K562 (cell line): ENCODE data around the gene SLC15A5. TPM values are rescaled to one million over a fixed set of nuclear protein-coding genes. Genes with fewer than 3 reads are reported as not detected.

Source experiments
- ATAC-seq: fragments of 200-7000 bp; cut with Tn5 transposase; 3 replicates; pipeline ENCODE4 v1.9.1; 2020; ENCODE audit warnings: moderate library complexity
- BruUV-seq: library from RNA; stranded (reverse); fragments of 400-500 nt; replicated peaks from 2 replicates; lab custom pipeline; 2021; lab: Mats Ljungman, UMichigan
- CTCF ChIA-PET: fragments of 300-600 bp; formaldehyde crosslinking; extraction: SDS; loops from one replicate; lab custom pipeline; 2021; ENCODE audit warnings: low intra/inter-chr PET ratio; lab: Yijun Ruan, JAX
- POLR2A ChIA-PET: fragments of 300-600, 350-650 bp; sonication (Branson Sonifier 250); formaldehyde crosslinking; extraction: SDS; loops from one replicate; lab custom pipeline; 2021; ENCODE audit warnings: antibody characterized with exemption, inconsistent platforms; lab: Yijun Ruan, JAX
- DNase-seq, 4 experiments: peaks; one replicate each; pipeline versions ENCODE4 v3.0.0 to v3.0.0-alpha.2; 2011 to 2018; ENCODE audit warnings: low spot score in 3 of 4, mixed read lengths in 3 of 4; ENCODE audit errors: extremely low read depth in 1 of 4
- FAIRE-seq: peaks from 2 replicates; lab custom pipeline; 2011; peaks lifted over from hg19 to GRCh38; lab: Jason Lieb, UNC
- H2AFZ ChIP-seq: 2 replicates; pipeline ENCODE4 v1.6.0; 2011; ENCODE audit warnings: low read depth, low read length, control low read depth, inconsistent platforms
- H3K27ac ChIP-seq: fragments of 200-600 bp; 3 replicates; pipeline ENCODE4 v1.8.0; 2011; ENCODE audit warnings: low read depth, mild to moderate bottlenecking, control low read depth, inconsistent platforms, low read length, moderate library complexity, mixed read lengths; ENCODE audit errors: extremely low read depth
- H3K27me3 ChIP-seq, 2 experiments: fragments of 300-600 bp in 1 of 2; 2 replicates in 1 of 2; 3 replicates in 1 of 2; pipeline versions ENCODE4 v1.6.0 to v1.8.0; 2011; ENCODE audit warnings: inconsistent platforms in 2 of 2, low read length in 2 of 2, mild to moderate bottlenecking in 1 of 2, mixed read lengths in 1 of 2, moderate library complexity in 1 of 2; ENCODE audit not compliant: control insufficient read depth in 2 of 2, insufficient read depth in 2 of 2
- H3K36me3 ChIP-seq: fragments of 300-600 bp; 3 replicates; pipeline ENCODE4 v1.8.0; 2011; ENCODE audit warnings: mild to moderate bottlenecking, low read length, inconsistent platforms; ENCODE audit not compliant: control insufficient read depth, insufficient read depth
- H3K4me1 ChIP-seq, 2 experiments: fragments of 200-600 bp in 1 of 2; replicated peaks in 1 of 2; 2 replicates in 1 of 2; 3 replicates in 1 of 2; pipeline versions ENCODE4 v1.5.1 to v1.8.0; 2011; ENCODE audit warnings: inconsistent platforms in 2 of 2, low read length in 2 of 2, mild to moderate bottlenecking in 1 of 2, mixed read lengths in 1 of 2, moderate library complexity in 1 of 2; ENCODE audit not compliant: control insufficient read depth in 2 of 2, insufficient read depth in 2 of 2
- H3K4me2 ChIP-seq: 2 replicates; pipeline ENCODE4 v1.6.1; 2011; ENCODE audit warnings: low read length, control low read depth, inconsistent platforms, mixed read lengths; ENCODE audit not compliant: insufficient read depth
- H3K4me3 ChIP-seq: fragments of 200-600 bp; sonication (generic), shearing (Covaris generic); 2 replicates; pipeline ENCODE4 v1.5.1; 2016; ENCODE audit warnings: control low read depth, inconsistent platforms
- H3K79me2 ChIP-seq: fragments of 200-600 bp; 3 replicates; pipeline ENCODE4 v1.8.0; 2011; ENCODE audit warnings: low read length, inconsistent platforms; ENCODE audit not compliant: control insufficient read depth, insufficient read depth
- H3K9ac ChIP-seq, 2 experiments: 2 replicates each; pipeline versions ENCODE4 v1.6.0 to v1.6.1; 2011; ENCODE audit warnings: low read depth in 2 of 2, low read length in 2 of 2, control low read depth in 1 of 2, inconsistent platforms in 1 of 2, mild to moderate bottlenecking in 1 of 2, mixed read lengths in 1 of 2; ENCODE audit not compliant: insufficient read depth in 1 of 2
- H3K9me1 ChIP-seq: one replicate; pipeline ENCODE4 v1.6.0; 2011; ENCODE audit warnings: inconsistent platforms, mild to moderate bottlenecking, low read length, moderate library complexity; ENCODE audit not compliant: control insufficient read depth, insufficient read depth
- H3K9me3 ChIP-seq: replicated peaks from 2 replicates; pipeline ENCODE4 v1.5.1; 2011; ENCODE audit warnings: low read depth, low read length, inconsistent platforms; ENCODE audit not compliant: control insufficient read depth, insufficient read depth
- H4K20me1 ChIP-seq: replicated peaks from 2 replicates; pipeline ENCODE4 v1.6.1; 2011; ENCODE audit warnings: low read length, inconsistent platforms, mixed read lengths; ENCODE audit not compliant: control insufficient read depth, insufficient read depth
- ARHGAP35 ChIP-seq: fragments of 450-650 bp; IDR thresholded peaks from 2 replicates; pipeline ENCODE4 v1.6.1; 2018; ENCODE audit not compliant: partially characterized antibody
- ATF1 ChIP-seq, 2 experiments: fragments of 450-650 bp in 1 of 2; IDR thresholded peaks; 2 replicates each; pipeline ENCODE4 v1.6.1; 2016; ENCODE audit warnings: missing compliant biosample characterization in 1 of 2, missing genetic modification characterization in 1 of 2
- E2F3 ChIP-seq: fragments of 250-450 bp; sonication (Bioruptor Pico); IDR thresholded peaks from 2 replicates; pipeline ENCODE4 v1.4.0; 2020; ENCODE audit warnings: mild to moderate bottlenecking
- FOXK2 ChIP-seq, 2 experiments: fragments of 450-650 bp; IDR thresholded peaks in 1 of 2; conservative IDR thresholded peaks in 1 of 2; 2 replicates each; pipeline ENCODE4 v1.6.1; 2016; ENCODE audit warnings: low read depth in 2 of 2, mild to moderate bottlenecking in 1 of 2
- GABPA ChIP-seq: fragments of 200-800 bp; sonication (Bioruptor generic); conservative IDR thresholded peaks from 2 replicates; pipeline ENCODE4 v1.6.1; 2016; ENCODE audit warnings: low read depth, missing genetic modification characterization, missing compliant biosample characterization
- MCM5 ChIP-seq: fragments of 450-650 bp; IDR thresholded peaks from 2 replicates; pipeline ENCODE4 v1.6.1; 2016; ENCODE audit warnings: low read depth
- MIER1 ChIP-seq: fragments of 450-650 bp; IDR thresholded peaks from 2 replicates; pipeline ENCODE4 v1.6.1; 2016; ENCODE audit warnings: antibody characterized with exemption, mild to moderate bottlenecking, low read depth
- NCOA1 ChIP-seq: fragments of 450-650 bp; IDR thresholded peaks from 2 replicates; pipeline ENCODE4 v1.6.1; 2016; ENCODE audit warnings: low read depth
- PURB ChIP-seq: sonication (generic); formaldehyde crosslinking; IDR thresholded peaks from 2 replicates; pipeline ENCODE4 v1.9.0; 2021; ENCODE audit warnings: low read depth, mild to moderate bottlenecking, missing genetic modification reagents
- SAFB ChIP-seq: fragments of 200-400 bp; formaldehyde crosslinking; IDR thresholded peaks from 2 replicates; pipeline ENCODE4 v1.6.1; 2017; ENCODE audit warnings: low read depth, low read length, borderline replicate concordance
- SMARCA4 ChIP-seq: fragments of 450-650 bp; IDR thresholded peaks from 2 replicates; pipeline ENCODE4 v1.6.1; 2016
- SRSF7 ChIP-seq: fragments of 200-400 bp; formaldehyde crosslinking; optimal IDR thresholded peaks from 2 replicates; pipeline ENCODE3; 2017; ENCODE audit warnings: mild to moderate bottlenecking, low read depth, low read length
- TARDBP ChIP-seq: fragments of 450-650 bp; IDR thresholded peaks from 2 replicates; pipeline ENCODE4 v1.6.1; 2016
- ZNF197 ChIP-seq: fragments of 200-800 bp; sonication (Bioruptor generic); IDR thresholded peaks from 2 replicates; pipeline ENCODE4 v1.6.1; 2016; ENCODE audit warnings: low read depth, missing genetic modification characterization, missing compliant biosample characterization
- ZSCAN29 ChIP-seq: fragments of 450-650 bp; IDR thresholded peaks from 2 replicates; pipeline ENCODE4 v1.6.1; 2017
- WGBS: fragments of 100-300 bp; shearing (Covaris generic); methylation state at CpG from one replicate; pipeline ENCODE4 v1.1.6; 2016; ENCODE audit warnings: low coverage, mixed read lengths; ENCODE audit not compliant: insufficient coverage; ENCODE audit errors: missing lambda C conversion rate; 5-methylcytosine and 5-hydroxymethylcytosine counted together
- in situ Hi-C: fragments of 300-500 bp; cut with MboI; formaldehyde crosslinking; loops from 4 replicates; pipeline ENCODE4 v1.15.0; 2018; ENCODE audit warnings: inconsistent platforms, mixed read lengths
- intact Hi-C: fragments of 100-400 bp; cut with micrococcal nuclease; formaldehyde crosslinking; loops from 2 replicates; pipeline ENCODE4 v1.14.2; 2022
- polyA plus RNA-seq, 8 experiments: library from polyadenylated mRNA; depleted of rRNA in 4 of 8; stranded (reverse) in 5 of 8; unstranded in 3 of 8; fragments of >200 nt; fragmentation: Nextera tagmentation in 2 of 8; fragmentation: Illumina TruSeq in 1 of 8; extraction: Ambion mirVana in 2 of 8; extraction: Trizol in 1 of 8; gene quantifications; 2 replicates each; pipeline versions ENCODE4 v1.2.1 to v1.2.3, GENCODE V29; 2011 to 2014; ENCODE audit warnings: inconsistent platforms in 1 of 8, missing spikeins in 1 of 8
- total RNA-seq, 7 experiments: library from RNA; depleted of rRNA in 6 of 7; stranded (reverse); fragments of >200 nt in 6 of 7; fragmentation: Illumina TruSeq in 2 of 7; extraction: Trizol in 2 of 7; gene quantifications; 2 replicates each; pipeline versions ENCODE4 v1.2.1 to v1.2.3, GENCODE V29; 2011 to 2021; ENCODE audit warnings: low replicate concordance in 1 of 7
- TF ChIP-seq, protein P1 (sequence below), 2 experiments: fragments of 450-650 bp in 1 of 2; sonication (generic) in 1 of 2; formaldehyde crosslinking in 1 of 2; IDR thresholded peaks in 1 of 2; conservative IDR thresholded peaks in 1 of 2; 2 replicates each; pipeline versions ENCODE4 v1.6.1 to v1.8.1; 2016 to 2023; ENCODE audit warnings: mild to moderate bottlenecking in 2 of 2, moderate library complexity in 2 of 2, inconsistent platforms in 1 of 2, missing genetic modification reagents in 1 of 2
- TF ChIP-seq, protein P2 (sequence below): fragments of 450-650 bp; IDR thresholded peaks from one replicate; pipeline ENCODE4 v1.6.1; 2018; ENCODE audit warnings: mild to moderate bottlenecking, moderate library complexity; ENCODE audit not compliant: partially characterized antibody

Gene SLC15A5
- total and polyA plus RNA-seq, 9 of the 15 experiments (the other 6 are each of a cell fraction or from before 2014, with no cell fraction given) = not detected

DNA sequence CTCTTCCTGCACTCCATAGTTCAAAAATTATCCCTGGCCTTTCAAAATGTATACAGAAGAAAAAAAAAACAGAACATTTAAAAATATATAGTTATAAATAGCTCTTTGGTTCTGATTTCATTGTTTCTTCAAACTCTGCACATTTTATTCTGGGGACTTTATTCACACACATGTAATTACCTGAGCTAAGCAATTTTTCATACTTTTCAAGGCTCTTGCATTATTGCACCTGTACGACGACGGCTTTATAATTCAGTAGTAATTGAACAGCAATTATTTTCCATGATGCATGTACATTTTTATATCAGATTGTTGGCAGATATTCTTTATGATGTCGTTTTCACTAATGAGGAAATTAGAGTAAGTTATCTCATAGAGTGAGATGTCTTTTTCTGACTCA lies 13.5 kb upstream of the SLC15A5 start:
- 0% methylated on average over 4 of the region's 4 CpGs for WGBS
- no peak overlapping the region for H3K9ac ChIP-seq
- H3K79me2 ChIP-seq = no peaks in the 10 kb centered on the region
- no peaks in the 10 kb centered on the region for H3K4me1 ChIP-seq
- H3K9me3 ChIP-seq = no peaks in the 10 kb centered on the region
- H3K4me3 ChIP-seq = no peak overlapping the region
- ATAC-seq (no peak), FAIRE-seq (no peak), DNase-seq (no peak)
- H3K4me2 ChIP-seq = no peak overlapping the region
- in situ Hi-C loops (no loop called here), intact Hi-C loops (no loop called here)
- no TSS peak for BruUV-seq
- H3K27me3 ChIP-seq = no peaks in the 10 kb centered on the region
- TF ChIP-seq, protein P1, sequence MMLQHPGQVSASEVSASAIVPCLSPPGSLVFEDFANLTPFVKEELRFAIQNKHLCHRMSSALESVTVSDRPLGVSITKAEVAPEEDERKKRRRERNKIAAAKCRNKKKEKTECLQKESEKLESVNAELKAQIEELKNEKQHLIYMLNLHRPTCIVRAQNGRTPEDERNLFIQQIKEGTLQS (IDR thresholded peaks at IDR 0.05) = no peak
- TF ChIP-seq, protein P1 (CRISPR knock-in tag; conservative IDR thresholded peaks at IDR 0.05) = no peak
- TF ChIP-seq MIER1 (no peak), TARDBP (no peak), ATF1 (CRISPR knock-in tag; IDR thresholded peaks at IDR 0.05) (no peak), ATF1 (tag; IDR thresholded peaks at IDR 0.05) (no peak), PURB (CRISPR knock-in tag) (no peak), GABPA (tag) (no peak), SRSF7 (no peak), ZNF197 (CRISPR knock-in tag) (no peak), SAFB (no peak), FOXK2 (conservative IDR thresholded peaks at IDR 0.05 in 1 of 2, IDR thresholded peaks at IDR 0.05 in 1 of 2; ENCODE audit: low read depth in 2 of 2) (no peak), MCM5 (no peak), NCOA1 (no peak), ARHGAP35 (no peak), ZSCAN29 (no peak), E2F3 (CRISPR knock-in tag) (no peak), SMARCA4 (no peak)
- TF ChIP-seq, protein P2, sequence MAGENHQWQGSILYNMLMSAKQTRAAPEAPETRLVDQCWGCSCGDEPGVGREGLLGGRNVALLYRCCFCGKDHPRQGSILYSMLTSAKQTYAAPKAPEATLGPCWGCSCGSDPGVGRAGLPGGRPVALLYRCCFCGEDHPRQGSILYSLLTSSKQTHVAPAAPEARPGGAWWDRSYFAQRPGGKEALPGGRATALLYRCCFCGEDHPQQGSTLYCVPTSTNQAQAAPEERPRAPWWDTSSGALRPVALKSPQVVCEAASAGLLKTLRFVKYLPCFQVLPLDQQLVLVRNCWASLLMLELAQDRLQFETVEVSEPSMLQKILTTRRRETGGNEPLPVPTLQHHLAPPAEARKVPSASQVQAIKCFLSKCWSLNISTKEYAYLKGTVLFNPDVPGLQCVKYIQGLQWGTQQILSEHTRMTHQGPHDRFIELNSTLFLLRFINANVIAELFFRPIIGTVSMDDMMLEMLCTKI = no peak
- no peak overlapping the region for H2AFZ ChIP-seq
- H3K9me1 ChIP-seq = no peaks in the 10 kb centered on the region
- POLR2A ChIA-PET = no interaction called here
- no peak overlapping the region for H3K27ac ChIP-seq
- no peaks in the 10 kb centered on the region for H4K20me1 ChIP-seq
- no peaks in the 10 kb centered on the region for H3K36me3 ChIP-seq
- CTCF ChIA-PET = no interaction called here
